Cardiac fibroblast (primary cell): ENCODE data around the gene OPRL1.

Experiments used
- DNase-seq, 2 donors: peaks; one replicate each; pipeline versions ENCODE4 v3.0.0 to v3.0.0-alpha.2; 2010; ENCODE audit warnings: low read depth in 2 of 2
- H3K4me3 ChIP-seq, 2 donors: replicated peaks in 1 of 2; 1 replicate in 1 of 2; 2 replicates in 1 of 2; pipeline ENCODE4 v1.5.1; 2011; ENCODE audit warnings: low read depth in 2 of 2, low read length in 2 of 2, mild to moderate bottlenecking in 2 of 2, moderate library complexity in 1 of 2
- CTCF ChIP-seq: IDR thresholded peaks from one replicate; pipeline ENCODE4 v1.5.1; 2011; ENCODE audit warnings: low read depth, mild to moderate bottlenecking, low read length, inconsistent platforms

OPRL1 gene

GRCh38 chr20:64048402-64049044, 31.4 kb upstream of the OPRL1 start:
- TF ChIP-seq CTCF, result no peak
- DNase-seq, result no peak
- peak overlapping the region in 1 of 2 donors; percentile 44 for H3K4me3 ChIP-seq

DNA sequence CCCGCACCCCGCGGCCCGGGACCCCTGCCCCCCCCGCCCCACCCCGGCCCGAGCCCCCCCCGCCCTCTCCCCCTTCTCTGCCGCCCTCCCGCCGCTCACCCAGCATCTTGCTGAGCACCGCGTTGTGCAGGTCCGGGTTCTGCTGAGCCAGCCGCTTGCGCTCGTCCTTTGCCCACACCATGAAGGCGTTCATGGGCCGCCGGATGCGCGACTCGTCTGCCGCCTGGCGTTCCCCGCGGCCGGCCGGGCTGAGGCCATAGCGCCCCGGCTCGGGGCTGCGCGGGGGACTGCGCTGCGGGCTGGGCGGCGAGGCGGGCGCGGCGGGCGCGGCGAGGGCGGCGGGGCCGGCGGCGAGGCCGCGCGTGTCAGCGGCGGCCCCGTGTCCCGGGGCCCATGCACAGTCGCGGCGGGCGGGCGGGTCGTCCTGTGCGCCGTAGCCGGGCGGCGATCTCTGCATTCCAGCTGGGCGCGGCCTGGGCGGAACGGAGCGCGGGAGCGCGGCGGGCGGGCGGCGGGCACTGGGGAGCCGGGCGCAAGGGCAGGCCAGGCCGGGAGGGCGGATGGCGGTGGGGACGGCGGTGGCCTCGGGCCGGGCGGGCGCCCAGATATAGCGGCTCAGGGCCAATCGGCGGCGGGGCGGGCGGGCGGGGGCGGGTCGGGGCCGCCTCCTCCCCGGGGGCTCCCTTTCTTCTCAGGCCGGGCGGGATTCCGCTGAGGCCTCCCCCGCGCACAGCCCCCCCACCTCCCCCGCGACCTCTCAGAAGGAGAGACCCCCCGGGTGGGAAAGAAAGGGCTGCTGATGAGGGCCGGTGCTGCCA, 30.6 kb upstream of the OPRL1 start, which contains the start of gene SOX18:
Gene SOX18 (minus strand): TSS at position 580 of the 818 bp plus-strand sequence. CDS start 123 bp downstream, at position 457.
- no peak for TF ChIP-seq CTCF
- peak within 1 kb of the TSS in 1 of 2 donors; percentile 44 for H3K4me3 ChIP-seq
- DNase-seq, result peak; percentile 29 to 56

- peak in 1 of 2 donors; percentile 52 for DNase-seq
- H3K4me3 ChIP-seq, result no peak overlapping the region
- no peak for TF ChIP-seq CTCF
Measured at GRCh38 chr20:64049878-64050260, 30.0 kb upstream of the OPRL1 start.

DNA sequence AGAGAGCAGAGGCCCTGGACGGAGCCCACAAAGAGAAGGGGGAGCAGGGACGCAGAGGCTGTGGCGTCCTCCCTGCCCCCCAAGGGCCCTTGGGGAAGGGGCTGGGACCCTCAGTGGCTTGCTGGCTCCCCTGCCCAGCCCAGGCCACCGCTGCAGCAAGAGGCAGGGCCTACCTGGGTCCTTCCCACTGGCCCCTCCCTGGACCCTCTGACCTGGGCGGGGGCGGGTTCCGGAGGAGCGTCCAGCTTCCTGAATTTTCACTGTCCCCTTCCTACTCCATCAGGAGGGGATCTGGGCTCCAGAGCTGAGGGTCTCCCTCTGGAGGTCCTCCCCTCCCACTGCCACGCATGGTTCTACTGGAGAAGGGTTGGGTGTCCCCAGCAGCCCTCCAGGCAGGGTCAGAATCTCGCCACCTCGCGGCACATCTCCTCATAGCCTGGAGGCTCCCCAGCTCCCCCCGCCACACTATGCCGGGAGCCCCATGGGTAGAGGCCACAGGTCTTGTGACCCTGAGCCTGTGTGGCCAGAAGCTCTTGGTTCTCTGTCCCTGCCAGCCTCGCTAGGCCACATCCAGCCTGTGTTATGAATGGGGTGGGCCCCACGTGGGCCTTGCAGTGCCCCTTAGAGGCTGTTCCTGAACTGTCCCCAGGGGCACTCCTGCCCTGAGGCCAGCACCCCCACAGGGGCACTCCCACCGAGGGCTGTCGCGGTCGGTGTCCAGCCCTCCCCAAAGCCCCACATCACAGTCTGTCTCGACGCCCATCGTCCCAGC, 29.4 kb upstream of the OPRL1 start:
- no peak for DNase-seq
- H3K4me3 ChIP-seq, result no peak overlapping the region
- no peak for TF ChIP-seq CTCF

- DNase-seq, result no peak
- no peak overlapping the region for H3K4me3 ChIP-seq
- TF ChIP-seq CTCF, result no peak
Measured at GRCh38 chr20:64051033-64051452, 28.8 kb upstream of the OPRL1 start.

DNA sequence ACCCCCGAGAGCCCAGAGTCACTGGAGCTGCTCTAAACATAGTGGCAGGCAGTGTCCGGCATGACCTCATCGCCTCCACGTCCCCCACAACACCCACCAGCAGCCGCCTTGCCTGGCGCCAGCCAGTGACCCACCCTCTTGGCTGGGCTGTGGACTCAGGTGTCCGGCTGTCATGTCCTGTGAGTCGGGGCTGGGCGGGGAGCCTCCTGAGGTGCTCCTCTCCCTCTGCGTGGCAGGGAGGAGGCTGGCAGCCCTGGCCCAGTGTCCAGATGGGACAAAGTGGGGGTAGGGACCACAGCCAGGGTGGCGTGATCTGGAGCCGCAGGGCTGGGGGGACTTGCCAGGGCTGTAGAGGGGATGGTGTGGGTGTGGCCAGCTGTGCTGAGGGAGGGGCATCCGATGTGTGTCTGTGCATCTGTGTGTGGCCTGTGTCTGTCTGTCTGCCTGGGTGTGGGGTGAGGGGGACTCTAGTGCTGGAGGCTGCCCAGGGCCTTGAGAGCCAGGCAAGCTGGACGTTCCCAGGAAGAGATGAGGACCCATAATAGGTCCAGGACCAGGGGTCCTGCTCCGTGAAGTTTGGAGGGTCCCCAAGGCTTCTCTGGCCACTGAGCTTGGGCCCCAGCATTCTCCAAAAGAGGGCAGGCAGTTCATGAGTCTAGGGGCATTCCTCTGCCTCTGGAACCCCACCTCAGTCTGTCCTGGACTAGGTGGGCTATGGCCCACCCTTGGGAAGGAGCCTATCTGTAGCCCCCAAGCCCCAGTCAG, 28.1 kb upstream of the OPRL1 start:
- H3K4me3 ChIP-seq, result no peak overlapping the region
- no peak for TF ChIP-seq CTCF
- no peak for DNase-seq
